ENCODE data around the gene UBA5. TPM values are rescaled to one million over a fixed set of nuclear protein-coding genes. Genes with fewer than 3 reads are reported as not detected.

UBA5 gene
- total RNA-seq, 1 donor, result 38.4 TPM

DNA sequence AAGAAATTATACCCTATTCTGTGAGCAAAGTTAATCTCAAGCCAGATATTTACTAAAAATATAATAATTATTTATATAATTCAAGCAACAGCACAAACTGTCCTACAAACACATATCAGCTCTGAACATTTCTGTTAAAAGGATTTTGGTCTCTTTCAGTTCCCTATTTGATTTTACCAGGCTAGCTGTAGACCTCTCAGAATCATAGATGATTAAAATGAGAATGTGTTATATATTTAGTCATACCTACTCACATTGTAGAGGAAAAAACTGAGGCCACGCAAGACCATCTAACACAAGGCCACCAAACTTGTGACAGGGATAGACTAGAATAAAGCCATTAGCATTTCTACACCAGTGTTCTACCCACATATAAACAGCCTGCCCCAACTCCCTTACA, 34.5 kb upstream of the UBA5 start:
- H2AFZ ChIP-seq (ENCODE audit: low read length), result peak overlapping the region; percentile 15
- no peaks in the 10 kb centered on the region for H4K20me1 ChIP-seq (ENCODE audit: insufficient read depth, low read length)
- H3K36me3 ChIP-seq (ENCODE audit: insufficient read depth, low read length), result peaks cover 8% of the 10 kb centered on the region
- H3K4me3 ChIP-seq (ENCODE audit: insufficient read depth, low read length), result no peak overlapping the region
- H3K4me2 ChIP-seq (ENCODE audit: insufficient read depth, low read length), result no peak overlapping the region
- DNase-seq (ENCODE audit: insufficient read length, low spot score, missing footprints), result peak; percentile 43
- no peaks in the 10 kb centered on the region for H3K9me3 ChIP-seq (ENCODE audit: low read depth, low read length)
- TF ChIP-seq, protein P1, sequence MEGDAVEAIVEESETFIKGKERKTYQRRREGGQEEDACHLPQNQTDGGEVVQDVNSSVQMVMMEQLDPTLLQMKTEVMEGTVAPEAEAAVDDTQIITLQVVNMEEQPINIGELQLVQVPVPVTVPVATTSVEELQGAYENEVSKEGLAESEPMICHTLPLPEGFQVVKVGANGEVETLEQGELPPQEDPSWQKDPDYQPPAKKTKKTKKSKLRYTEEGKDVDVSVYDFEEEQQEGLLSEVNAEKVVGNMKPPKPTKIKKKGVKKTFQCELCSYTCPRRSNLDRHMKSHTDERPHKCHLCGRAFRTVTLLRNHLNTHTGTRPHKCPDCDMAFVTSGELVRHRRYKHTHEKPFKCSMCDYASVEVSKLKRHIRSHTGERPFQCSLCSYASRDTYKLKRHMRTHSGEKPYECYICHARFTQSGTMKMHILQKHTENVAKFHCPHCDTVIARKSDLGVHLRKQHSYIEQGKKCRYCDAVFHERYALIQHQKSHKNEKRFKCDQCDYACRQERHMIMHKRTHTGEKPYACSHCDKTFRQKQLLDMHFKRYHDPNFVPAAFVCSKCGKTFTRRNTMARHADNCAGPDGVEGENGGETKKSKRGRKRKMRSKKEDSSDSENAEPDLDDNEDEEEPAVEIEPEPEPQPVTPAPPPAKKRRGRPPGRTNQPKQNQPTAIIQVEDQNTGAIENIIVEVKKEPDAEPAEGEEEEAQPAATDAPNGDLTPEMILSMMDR (IDR thresholded peaks at IDR 0.05; ENCODE audit: extremely low read depth, low read depth, low read length), result no peak
- H3K4me1 ChIP-seq (ENCODE audit: insufficient read depth, low read length), result peaks cover 19% of the 10 kb centered on the region
- H3K27ac ChIP-seq (ENCODE audit: low read depth, low read length), result peak overlapping the region; percentile 7
- no peaks in the 10 kb centered on the region for H3K27me3 ChIP-seq (ENCODE audit: insufficient read depth, low read length)
- no peaks in the 10 kb centered on the region for H3K79me2 ChIP-seq (ENCODE audit: insufficient read depth, low read length)

DNA sequence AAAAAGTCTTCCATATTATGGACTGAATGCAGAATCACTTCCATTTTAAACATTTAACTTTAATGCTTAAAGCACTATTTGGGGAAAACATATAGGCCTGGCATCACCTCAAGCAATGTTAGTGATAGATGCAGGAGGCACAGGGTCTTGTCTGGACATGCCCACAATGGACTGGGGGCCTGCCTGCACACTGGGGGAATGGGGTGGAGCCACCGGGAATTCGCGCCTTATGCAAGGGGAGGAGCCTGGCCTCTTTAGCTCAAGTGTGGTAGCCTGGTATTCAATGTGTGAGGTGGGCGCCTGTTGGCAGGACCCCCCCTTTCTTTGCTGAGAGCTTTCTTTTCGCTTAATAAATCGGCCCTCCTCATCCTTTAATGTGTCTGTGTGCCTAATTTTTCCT, 33.2 kb upstream of the UBA5 start:
- no peak for DNase-seq (ENCODE audit: insufficient read length, low spot score, missing footprints)
- Histone ChIP-seq H4K20me1 (ENCODE audit: insufficient read depth, low read length) (no peaks in the 10 kb centered on the region), H3K9me3 (ENCODE audit: low read depth, low read length) (no peaks in the 10 kb centered on the region), H3K27ac (ENCODE audit: low read depth, low read length) (no peak overlapping the region), H2AFZ (ENCODE audit: low read length) (no peak overlapping the region), H3K4me2 (ENCODE audit: insufficient read depth, low read length) (no peak overlapping the region), H3K4me1 (ENCODE audit: insufficient read depth, low read length) (peaks cover 19% of the 10 kb centered on the region), H3K27me3 (ENCODE audit: insufficient read depth, low read length) (no peaks in the 10 kb centered on the region), H3K79me2 (ENCODE audit: insufficient read depth, low read length) (no peaks in the 10 kb centered on the region), H3K36me3 (ENCODE audit: insufficient read depth, low read length) (peaks cover 8% of the 10 kb centered on the region), H3K4me3 (ENCODE audit: insufficient read depth, low read length) (no peak overlapping the region)
- TF ChIP-seq, protein P1 (IDR thresholded peaks at IDR 0.05; ENCODE audit: extremely low read depth, low read depth, low read length), result no peak

DNA sequence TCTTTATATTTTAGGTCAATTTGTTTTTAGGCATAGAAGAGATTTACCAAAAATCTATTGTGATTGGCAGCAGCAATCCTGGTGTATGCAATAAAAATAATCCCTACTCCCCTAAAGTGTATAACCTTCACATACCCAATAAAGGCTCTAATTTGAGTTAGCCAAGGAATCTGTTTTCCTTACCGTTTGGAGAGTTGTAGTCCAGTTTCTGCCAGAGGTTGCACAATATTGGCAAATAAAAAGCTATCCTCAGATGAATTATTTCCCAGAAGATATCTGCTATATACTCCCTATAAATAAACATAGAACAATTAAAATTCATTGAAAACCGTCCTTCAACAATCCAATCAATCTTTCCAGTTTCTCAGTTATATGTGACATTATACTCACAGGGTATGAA, 32.0 kb upstream of the UBA5 start:
- Histone ChIP-seq H3K4me1 (ENCODE audit: insufficient read depth, low read length) (peaks cover 19% of the 10 kb centered on the region), H2AFZ (ENCODE audit: low read length) (no peak overlapping the region), H3K27me3 (ENCODE audit: insufficient read depth, low read length) (no peaks in the 10 kb centered on the region), H3K9me3 (ENCODE audit: low read depth, low read length) (no peaks in the 10 kb centered on the region), H3K27ac (ENCODE audit: low read depth, low read length) (no peak overlapping the region), H3K4me2 (ENCODE audit: insufficient read depth, low read length) (no peak overlapping the region), H3K79me2 (ENCODE audit: insufficient read depth, low read length) (no peaks in the 10 kb centered on the region), H3K36me3 (ENCODE audit: insufficient read depth, low read length) (peaks cover 8% of the 10 kb centered on the region), H4K20me1 (ENCODE audit: insufficient read depth, low read length) (no peaks in the 10 kb centered on the region), H3K4me3 (ENCODE audit: insufficient read depth, low read length) (no peak overlapping the region)
- no peak for DNase-seq (ENCODE audit: insufficient read length, low spot score, missing footprints)
- TF ChIP-seq, protein P1 (IDR thresholded peaks at IDR 0.05; ENCODE audit: extremely low read depth, low read depth, low read length), result no peak

DNA sequence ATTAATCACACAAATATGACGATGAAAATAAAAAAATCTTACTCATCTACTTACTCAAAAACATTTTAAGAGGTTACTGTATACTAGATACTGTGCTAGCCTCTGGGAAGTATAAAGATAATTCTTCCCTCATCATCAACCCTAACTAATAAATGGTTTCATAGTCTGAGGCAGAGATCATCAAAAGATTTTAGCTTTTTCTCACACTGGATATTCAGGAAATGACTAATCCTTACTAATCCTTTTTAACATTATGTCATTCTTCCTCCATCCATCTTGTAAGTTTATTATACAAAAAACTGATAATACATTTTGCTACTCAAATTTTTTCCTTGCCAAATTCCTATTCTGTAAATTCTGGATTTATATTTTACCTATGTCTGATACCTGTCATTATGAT, 30.2 kb upstream of the UBA5 start:
- Histone ChIP-seq H3K4me3 (ENCODE audit: insufficient read depth, low read length) (no peak overlapping the region), H3K4me1 (ENCODE audit: insufficient read depth, low read length) (peaks cover 19% of the 10 kb centered on the region), H3K9me3 (ENCODE audit: low read depth, low read length) (no peaks in the 10 kb centered on the region), H3K27ac (ENCODE audit: low read depth, low read length) (peak overlapping the region; percentile 85), H3K4me2 (ENCODE audit: insufficient read depth, low read length) (peak overlapping the region; percentile 14), H3K36me3 (ENCODE audit: insufficient read depth, low read length) (peaks cover 8% of the 10 kb centered on the region), H2AFZ (ENCODE audit: low read length) (peak overlapping the region; percentile 45), H3K79me2 (ENCODE audit: insufficient read depth, low read length) (no peaks in the 10 kb centered on the region), H3K27me3 (ENCODE audit: insufficient read depth, low read length) (no peaks in the 10 kb centered on the region), H4K20me1 (ENCODE audit: insufficient read depth, low read length) (no peaks in the 10 kb centered on the region)
- DNase-seq (ENCODE audit: insufficient read length, low spot score, missing footprints), result peak; percentile 90
- TF ChIP-seq, protein P1 (IDR thresholded peaks at IDR 0.05; ENCODE audit: extremely low read depth, low read depth, low read length), result no peak

Measured in osteoblast (primary cell).